Esophagus squamous epithelium (tissue), 4 donors: ENCODE data around the gene PIAS4.

Experiments used
- CTCF ChIP-seq, 6 experiments: fragments of 450-650 bp in 4 of 6; fragments of 200-600 bp in 2 of 6; sonication (generic) in 2 of 6; IDR thresholded peaks; one replicate each; pipeline ENCODE4 v1.5.1; 2016 to 2019; ENCODE audit warnings: antibody characterized with exemption in 6 of 6, mild to moderate bottlenecking in 4 of 6, moderate library complexity in 4 of 6
- POLR2A ChIP-seq, 4 donors: fragments of 450-650 bp; IDR thresholded peaks; one replicate each; pipeline ENCODE4 v1.6.1; 2017; ENCODE audit warnings: antibody characterized with exemption in 4 of 4, mild to moderate bottlenecking in 4 of 4, moderate library complexity in 3 of 4

- TF ChIP-seq CTCF (IDR thresholded peaks at IDR 0.05) (no peak), POLR2A (IDR thresholded peaks at IDR 0.05) (no peak)
These were observed 5.6 kb downstream of the PIAS4 start for GRCh38 chr19:4012975-4013634.
